ENCODE results near the gene LHPP.

DNA sequence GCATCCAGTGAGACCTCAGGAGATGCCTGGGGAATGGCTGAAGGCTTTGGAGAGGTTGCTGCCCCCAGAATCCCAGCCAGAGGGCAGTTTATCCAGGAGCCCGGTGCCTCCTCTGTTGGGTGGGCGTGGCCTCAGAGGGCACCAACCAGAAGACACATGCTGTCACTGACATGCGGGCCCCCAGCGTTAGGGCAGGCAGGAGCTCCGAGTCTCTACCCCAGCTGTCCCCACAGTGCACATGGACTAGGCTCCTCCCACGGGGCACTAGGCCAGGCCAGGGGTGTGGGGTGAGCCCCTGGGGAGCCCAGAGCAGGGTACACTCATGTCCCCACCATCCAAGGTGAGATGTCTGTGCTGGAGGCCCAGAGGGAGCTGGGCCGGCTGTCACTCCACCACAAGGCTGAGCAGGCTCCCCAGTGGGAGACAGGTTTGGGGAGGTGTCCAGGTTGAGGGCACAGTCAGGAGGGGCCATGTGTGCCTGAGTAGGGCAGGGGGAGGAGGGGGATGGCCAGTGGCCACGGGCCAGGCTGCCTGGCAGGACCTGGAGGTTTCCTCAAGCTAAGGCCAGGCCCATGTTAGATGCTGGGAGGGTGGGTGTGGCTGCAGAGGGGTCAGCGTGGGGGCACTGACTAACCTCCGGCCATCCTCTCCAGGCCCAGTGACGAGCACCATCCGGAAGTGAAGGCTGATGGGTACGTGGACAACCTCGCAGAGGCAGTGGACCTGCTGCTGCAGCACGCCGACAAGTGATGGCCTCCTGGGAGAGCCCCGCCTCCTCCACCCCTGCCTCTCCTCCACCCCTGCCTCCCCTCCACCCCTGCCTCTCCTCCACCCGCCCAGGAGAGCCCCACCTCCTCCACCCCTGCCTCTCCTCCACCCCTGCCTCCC is 151.2 kb downstream of the LHPP start:
- TF ChIP-seq, protein P1, sequence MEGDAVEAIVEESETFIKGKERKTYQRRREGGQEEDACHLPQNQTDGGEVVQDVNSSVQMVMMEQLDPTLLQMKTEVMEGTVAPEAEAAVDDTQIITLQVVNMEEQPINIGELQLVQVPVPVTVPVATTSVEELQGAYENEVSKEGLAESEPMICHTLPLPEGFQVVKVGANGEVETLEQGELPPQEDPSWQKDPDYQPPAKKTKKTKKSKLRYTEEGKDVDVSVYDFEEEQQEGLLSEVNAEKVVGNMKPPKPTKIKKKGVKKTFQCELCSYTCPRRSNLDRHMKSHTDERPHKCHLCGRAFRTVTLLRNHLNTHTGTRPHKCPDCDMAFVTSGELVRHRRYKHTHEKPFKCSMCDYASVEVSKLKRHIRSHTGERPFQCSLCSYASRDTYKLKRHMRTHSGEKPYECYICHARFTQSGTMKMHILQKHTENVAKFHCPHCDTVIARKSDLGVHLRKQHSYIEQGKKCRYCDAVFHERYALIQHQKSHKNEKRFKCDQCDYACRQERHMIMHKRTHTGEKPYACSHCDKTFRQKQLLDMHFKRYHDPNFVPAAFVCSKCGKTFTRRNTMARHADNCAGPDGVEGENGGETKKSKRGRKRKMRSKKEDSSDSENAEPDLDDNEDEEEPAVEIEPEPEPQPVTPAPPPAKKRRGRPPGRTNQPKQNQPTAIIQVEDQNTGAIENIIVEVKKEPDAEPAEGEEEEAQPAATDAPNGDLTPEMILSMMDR (IDR thresholded peaks at IDR 0.05): no peak
- TF ChIP-seq POLR2A (IDR thresholded peaks at IDR 0.05): no peak

All from Peyer's patch (tissue), 4 donors.